Limb (tissue), 2 donors: ENCODE data around the gene TRPV4.

Experiments
- DNase-seq, 2 donors: peaks; one replicate each; pipeline ENCODE4 v3.0.0-alpha.2; 2016; ENCODE audit errors: extremely low spot score in 2 of 2

TRPV4 gene

GRCh38 chr12:109808876-109809646 is 24.1 kb downstream of the TRPV4 start:
- no peak for DNase-seq

- no peak for DNase-seq
Measured at GRCh38 chr12:109807954-109808643, 25.1 kb downstream of the TRPV4 start.

- peak; percentile 51 to 75 for DNase-seq
Measured at GRCh38 chr12:109804820-109805761, 28.1 kb downstream of the TRPV4 start.

- DNase-seq, result no peak
Measured at GRCh38 chr12:109803678-109804077, 29.5 kb downstream of the TRPV4 start.

GRCh38 chr12:109802828-109803227 is 30.4 kb downstream of the TRPV4 start:
- DNase-seq, result no peak

GRCh38 chr12:109800536-109800935 is 32.7 kb downstream of the TRPV4 start:
- DNase-seq, result no peak

- DNase-seq, result no peak
Measured at GRCh38 chr12:109798691-109799090, 34.5 kb downstream of the TRPV4 start.

GRCh38 chr12:109797905-109798669 is 35.1 kb downstream of the TRPV4 start:
- no peak for DNase-seq

- DNase-seq, result no peak
Measured at GRCh38 chr12:109796057-109796456, 37.1 kb downstream of the TRPV4 start.

GRCh38 chr12:109795023-109795422 is 38.2 kb downstream of the TRPV4 start:
- DNase-seq, result no peak

GRCh38 chr12:109793826-109794501 is 39.2 kb downstream of the TRPV4 start:
- no peak for DNase-seq

GRCh38 chr12:109793411-109793810 is 39.8 kb downstream of the TRPV4 start:
- DNase-seq, result no peak

GRCh38 chr12:109792992-109793391 is 40.2 kb downstream of the TRPV4 start:
- DNase-seq, result no peak

GRCh38 chr12:109789526-109790048 is 43.6 kb downstream of the TRPV4 start:
- no peak for DNase-seq

- no peak for DNase-seq
Measured at GRCh38 chr12:109786799-109787198, 46.4 kb downstream of the TRPV4 start.

- DNase-seq, result no peak
Measured at GRCh38 chr12:109785854-109786253, 47.3 kb downstream of the TRPV4 start.

- DNase-seq, result no peak
Measured at GRCh38 chr12:109783965-109784244, 49.3 kb downstream of the TRPV4 start.

- DNase-seq, result no peak
Measured at GRCh38 chr12:109783135-109783964, 49.8 kb downstream of the TRPV4 start.

- no peak for DNase-seq
Measured at GRCh38 chr12:109782326-109782703, 50.9 kb downstream of the TRPV4 start.
